ENCODE data around the gene WWC2. TPM values are rescaled to one million over a fixed set of nuclear protein-coding genes. Genes with fewer than 3 reads are reported as not detected.

Gene WWC2
- total RNA-seq, 4 donors from 2014 or later = 11.2 to 14.7 (median 12.4) TPM

DNA sequence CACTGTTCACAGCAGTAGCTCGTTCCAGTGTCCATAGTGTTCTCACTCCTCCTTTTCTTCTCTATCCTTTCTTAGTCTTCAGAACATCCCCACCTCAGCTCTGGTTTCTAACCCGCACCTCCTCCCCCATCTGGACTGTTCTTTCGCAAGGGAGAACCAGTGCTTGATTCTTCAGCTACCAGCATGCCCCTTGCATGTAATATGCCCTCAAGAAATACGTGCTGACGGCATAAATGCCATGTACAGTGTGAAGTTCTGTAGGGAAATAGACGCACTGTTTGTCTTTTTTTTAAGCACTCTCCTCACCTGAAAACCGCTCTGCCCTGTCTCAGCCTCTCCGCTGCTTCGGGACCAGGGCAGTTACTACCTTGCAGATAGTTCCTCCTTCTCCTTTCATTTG lies 215.7 kb downstream of the WWC2 start:
- DNase-seq (ENCODE audit: low spot score in 2 of 2) = no peak
- 94 to 95% methylated on average over 9 of the region's 9 CpGs for WGBS, 2 donors
- no peak overlapping the region for H3K4me3 ChIP-seq (ENCODE audit: low read depth, poor library complexity, severe bottlenecking)
- intact Hi-C loops (cut with DNase I; ENCODE audit: low total_unique reads) = no loop called here
- no peak for TF ChIP-seq POLR2A (IDR thresholded peaks at IDR 0.05)
- TF ChIP-seq, protein P1, sequence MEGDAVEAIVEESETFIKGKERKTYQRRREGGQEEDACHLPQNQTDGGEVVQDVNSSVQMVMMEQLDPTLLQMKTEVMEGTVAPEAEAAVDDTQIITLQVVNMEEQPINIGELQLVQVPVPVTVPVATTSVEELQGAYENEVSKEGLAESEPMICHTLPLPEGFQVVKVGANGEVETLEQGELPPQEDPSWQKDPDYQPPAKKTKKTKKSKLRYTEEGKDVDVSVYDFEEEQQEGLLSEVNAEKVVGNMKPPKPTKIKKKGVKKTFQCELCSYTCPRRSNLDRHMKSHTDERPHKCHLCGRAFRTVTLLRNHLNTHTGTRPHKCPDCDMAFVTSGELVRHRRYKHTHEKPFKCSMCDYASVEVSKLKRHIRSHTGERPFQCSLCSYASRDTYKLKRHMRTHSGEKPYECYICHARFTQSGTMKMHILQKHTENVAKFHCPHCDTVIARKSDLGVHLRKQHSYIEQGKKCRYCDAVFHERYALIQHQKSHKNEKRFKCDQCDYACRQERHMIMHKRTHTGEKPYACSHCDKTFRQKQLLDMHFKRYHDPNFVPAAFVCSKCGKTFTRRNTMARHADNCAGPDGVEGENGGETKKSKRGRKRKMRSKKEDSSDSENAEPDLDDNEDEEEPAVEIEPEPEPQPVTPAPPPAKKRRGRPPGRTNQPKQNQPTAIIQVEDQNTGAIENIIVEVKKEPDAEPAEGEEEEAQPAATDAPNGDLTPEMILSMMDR (IDR thresholded peaks at IDR 0.05) = no peak

- WGBS, 2 donors = 86 to 88% methylated on average over 10 of the region's 10 CpGs
- no peak overlapping the region for H3K4me3 ChIP-seq (ENCODE audit: low read depth, poor library complexity, severe bottlenecking)
- TF ChIP-seq, protein P1 (IDR thresholded peaks at IDR 0.05) = no peak
- no peak for TF ChIP-seq POLR2A (IDR thresholded peaks at IDR 0.05)
- intact Hi-C loops (cut with DNase I; ENCODE audit: low total_unique reads) = no loop called here
- DNase-seq (ENCODE audit: low spot score in 2 of 2) = no peak
These were observed 219.6 kb downstream of the WWC2 start for GRCh38 chr4:183318656-183319055.

DNA sequence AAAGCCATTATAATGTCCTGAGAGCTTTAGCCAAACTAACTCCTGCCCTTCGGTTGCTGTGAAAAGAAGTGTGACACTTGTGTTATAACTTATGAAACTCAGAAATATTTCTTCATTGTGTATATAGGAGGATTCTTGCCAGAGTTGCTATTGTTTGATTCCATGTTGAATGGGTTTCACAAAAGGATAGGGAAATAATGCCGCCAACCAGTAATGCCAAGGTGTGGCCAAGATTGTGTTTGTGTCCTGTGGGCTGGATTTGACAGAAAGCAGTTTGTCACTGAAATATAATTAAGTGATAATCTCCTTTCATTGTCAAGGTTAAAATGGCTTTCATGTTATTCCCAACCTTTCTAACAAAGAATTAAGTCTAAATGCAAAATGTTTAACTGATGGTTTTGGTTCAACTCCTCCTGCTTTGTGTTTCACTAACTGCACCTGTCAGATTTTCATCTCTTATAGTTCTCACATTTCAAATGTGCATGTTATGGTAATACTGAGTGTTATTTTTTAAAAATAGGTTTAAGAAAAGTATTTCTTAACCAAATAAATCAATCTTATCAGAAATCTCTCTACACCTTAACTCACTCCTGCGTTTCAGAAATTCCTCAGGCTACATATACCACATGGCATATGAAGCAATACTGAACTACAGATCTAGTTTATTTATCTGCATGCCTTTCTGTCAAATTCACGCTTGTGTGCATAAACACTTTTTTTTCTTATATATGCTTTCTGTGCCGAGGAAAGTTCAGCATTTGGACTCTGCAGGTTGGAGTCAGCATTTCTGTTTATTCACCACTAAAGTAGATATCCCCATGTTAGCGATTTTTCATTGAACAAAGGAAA lies 221.4 kb downstream of the WWC2 start, which contains the start of gene CLDN22:
Gene CLDN22, minus strand, starts transcription at position 66 of the 849 bp plus-strand sequence. Its CDS starts 58 bp downstream, at position 8.
- DNase-seq (ENCODE audit: low spot score in 2 of 2) = no peak
- TF ChIP-seq POLR2A (IDR thresholded peaks at IDR 0.05) = no peak
- TF ChIP-seq, protein P1 (IDR thresholded peaks at IDR 0.05) = no peak
- H3K4me3 ChIP-seq (ENCODE audit: low read depth, poor library complexity, severe bottlenecking) = no peak within 1 kb of the TSS
- intact Hi-C loops (cut with DNase I; ENCODE audit: low total_unique reads) = no loop called here
- 65 to 72% methylated on average over 6 of the region's 6 CpGs for WGBS, 2 donors

DNA sequence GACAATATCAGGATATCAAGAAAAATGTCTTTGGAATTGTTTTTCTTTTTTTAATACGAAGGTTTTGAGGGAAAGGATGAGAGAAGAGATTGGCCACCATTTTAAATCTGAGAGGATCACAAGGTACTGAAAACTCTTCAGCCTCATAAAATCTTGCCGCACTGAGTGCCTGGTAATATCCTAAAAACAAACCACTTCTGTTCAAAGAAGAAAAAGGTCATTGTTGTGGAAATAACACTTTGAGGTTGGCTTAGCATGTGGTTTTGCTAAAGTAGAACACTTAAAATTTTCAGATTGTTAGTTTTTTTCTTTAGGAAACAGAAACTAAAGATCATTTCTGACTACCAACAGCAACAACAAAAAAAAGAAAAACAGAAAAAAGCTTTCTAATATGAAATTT lies 222.0 kb downstream of the WWC2 start:
- 77 to 81% methylated on average over 2 of the region's 2 CpGs for WGBS, 2 donors
- no peak for DNase-seq (ENCODE audit: low spot score in 2 of 2)
- H3K4me3 ChIP-seq (ENCODE audit: low read depth, poor library complexity, severe bottlenecking) = no peak overlapping the region
- intact Hi-C loops (cut with DNase I; ENCODE audit: low total_unique reads) = no loop called here
- TF ChIP-seq POLR2A (IDR thresholded peaks at IDR 0.05) = no peak
- TF ChIP-seq, protein P1 (IDR thresholded peaks at IDR 0.05) = no peak

DNA sequence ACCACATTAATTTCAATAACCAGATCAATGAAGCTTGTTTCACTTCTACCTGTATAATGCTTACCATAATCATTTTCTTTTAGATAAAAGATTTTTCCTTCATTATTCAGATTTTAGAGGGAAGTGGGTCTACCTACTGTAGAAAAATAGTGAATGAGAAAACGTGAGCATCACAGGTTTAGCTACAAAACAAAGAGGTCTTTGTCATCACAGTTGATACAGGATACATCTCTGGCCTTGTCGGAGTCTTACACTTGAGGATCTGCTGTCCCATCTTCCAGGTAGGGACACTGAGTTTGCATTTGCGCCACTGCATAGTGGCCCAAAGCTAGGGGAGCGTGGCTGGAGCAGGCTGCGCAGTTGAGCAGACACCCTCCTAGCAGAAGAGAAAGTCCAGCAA lies 222.5 kb downstream of the WWC2 start:
- TF ChIP-seq POLR2A (IDR thresholded peaks at IDR 0.05) = no peak
- TF ChIP-seq, protein P1 (IDR thresholded peaks at IDR 0.05) = no peak
- WGBS, 2 donors = 89 to 92% methylated on average over 5 of the region's 5 CpGs
- intact Hi-C loops (cut with DNase I; ENCODE audit: low total_unique reads) = no loop called here
- DNase-seq (ENCODE audit: low spot score in 2 of 2) = no peak
- no peak overlapping the region for H3K4me3 ChIP-seq (ENCODE audit: low read depth, poor library complexity, severe bottlenecking)
